Measurements from ENCODE around the gene HOGA1.

GRCh38 chr10:97580421-97581367 lies 3.5 kb upstream of the HOGA1 start:
- TF ChIP-seq YY1 (IDR thresholded peaks at IDR 0.05; ENCODE audit: insufficient read depth, insufficient read length) (no peak), ZNF274 (IDR thresholded peaks at IDR 0.05; ENCODE audit: low read depth, low read length) (no peak)

All from NT2/D1 (cell line).